HEK293T (cell line): ENCODE data around the gene FXYD6.

Source experiments
- CTCF ChIA-PET: fragments of 350-600 bp; formaldehyde crosslinking; extraction: SDS; loops from one replicate; lab custom pipeline; 2021; ENCODE audit warnings: antibody characterized with exemption, inconsistent platforms; lab: Yijun Ruan, JAX
- POLR2A ChIA-PET: fragments of 350-600 bp; formaldehyde crosslinking; extraction: SDS; loops from one replicate; lab custom pipeline; 2020; ENCODE audit warnings: antibody characterized with exemption, inconsistent platforms; lab: Yijun Ruan, JAX
- DNase-seq: peaks from one replicate; pipeline ENCODE4 v3.0.0; 2012; ENCODE audit warnings: mixed read lengths; ENCODE audit errors: extremely low spot score
- ARNT ChIP-seq: fragments of 450-650 bp; IDR thresholded peaks from 2 replicates; pipeline ENCODE4 v1.6.1; 2017; ENCODE audit warnings: mild to moderate bottlenecking
- BHLHE40 ChIP-seq: fragments of 450-650 bp; IDR thresholded peaks from 2 replicates; pipeline ENCODE4 v1.6.1; 2016; ENCODE audit warnings: mild to moderate bottlenecking, moderate library complexity, borderline replicate concordance
- CTBP1 ChIP-seq: fragments of 450-650 bp; IDR thresholded peaks from 2 replicates; pipeline ENCODE4 v1.6.1; 2016; ENCODE audit warnings: borderline replicate concordance
- ELF4 ChIP-seq: fragments of 450-650 bp; IDR thresholded peaks from 2 replicates; pipeline ENCODE4 v1.6.1; 2017; ENCODE audit warnings: antibody characterized with exemption
- FOXA1 ChIP-seq: fragments of 450-650 bp; IDR thresholded peaks from 2 replicates; pipeline ENCODE4 v1.6.1; 2016; ENCODE audit warnings: mild to moderate bottlenecking
- FOXK2 ChIP-seq: fragments of 450-650 bp; IDR thresholded peaks from 2 replicates; pipeline ENCODE4 v1.6.1; 2016; ENCODE audit warnings: mild to moderate bottlenecking
- FOXM1 ChIP-seq: fragments of 450-650 bp; IDR thresholded peaks from 2 replicates; pipeline ENCODE4 v1.6.1; 2017; ENCODE audit warnings: mild to moderate bottlenecking, borderline replicate concordance
- HDGF ChIP-seq: fragments of 450-650 bp; IDR thresholded peaks from 2 replicates; pipeline ENCODE4 v1.6.1; 2017; ENCODE audit warnings: antibody characterized with exemption, borderline replicate concordance
- L3MBTL2 ChIP-seq: fragments of 450-650 bp; conservative IDR thresholded peaks from 2 replicates; pipeline ENCODE4 v1.6.1; 2016; ENCODE audit warnings: mild to moderate bottlenecking
- LEF1 ChIP-seq: fragments of 450-650 bp; IDR thresholded peaks from 2 replicates; pipeline ENCODE4 v1.6.1; 2017; ENCODE audit warnings: mild to moderate bottlenecking, borderline replicate concordance
- NFRKB ChIP-seq: fragments of 450-650 bp; IDR thresholded peaks from 2 replicates; pipeline ENCODE4 v1.6.1; 2016; ENCODE audit warnings: mild to moderate bottlenecking, moderate library complexity
- SP1 ChIP-seq: fragments of 450-650 bp; IDR thresholded peaks from 2 replicates; pipeline ENCODE4 v1.6.1; 2017
- SUZ12 ChIP-seq: fragments of 450-650 bp; IDR thresholded peaks from 2 replicates; pipeline ENCODE4 v1.6.1; 2016; ENCODE audit warnings: mild to moderate bottlenecking
- TARDBP ChIP-seq: fragments of 450-650 bp; IDR thresholded peaks from 2 replicates; pipeline ENCODE4 v1.6.1; 2016
- ZNF384 ChIP-seq: fragments of 450-650 bp; IDR thresholded peaks from 2 replicates; pipeline ENCODE4 v1.6.1; 2016
- TF ChIP-seq, protein P1 (sequence below): fragments of 450-650 bp; IDR thresholded peaks from 2 replicates; pipeline ENCODE4 v1.6.1; 2016

FXYD6 gene

GRCh38 chr11:117873828-117874125, 2.7 kb downstream of the FXYD6 start:
- TF ChIP-seq SP1 (no peak), SUZ12 (no peak), TARDBP (no peak), BHLHE40 (no peak), CTBP1 (no peak), LEF1 (no peak), HDGF (no peak), FOXM1 (no peak), FOXK2 (no peak), ELF4 (no peak), FOXA1 (no peak)
- TF ChIP-seq, protein P1, sequence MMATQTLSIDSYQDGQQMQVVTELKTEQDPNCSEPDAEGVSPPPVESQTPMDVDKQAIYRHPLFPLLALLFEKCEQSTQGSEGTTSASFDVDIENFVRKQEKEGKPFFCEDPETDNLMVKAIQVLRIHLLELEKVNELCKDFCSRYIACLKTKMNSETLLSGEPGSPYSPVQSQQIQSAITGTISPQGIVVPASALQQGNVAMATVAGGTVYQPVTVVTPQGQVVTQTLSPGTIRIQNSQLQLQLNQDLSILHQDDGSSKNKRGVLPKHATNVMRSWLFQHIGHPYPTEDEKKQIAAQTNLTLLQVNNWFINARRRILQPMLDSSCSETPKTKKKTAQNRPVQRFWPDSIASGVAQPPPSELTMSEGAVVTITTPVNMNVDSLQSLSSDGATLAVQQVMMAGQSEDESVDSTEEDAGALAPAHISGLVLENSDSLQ = no peak
- CTCF ChIA-PET = no interaction called here
- no peak for DNase-seq
- POLR2A ChIA-PET = no interaction called here

DNA sequence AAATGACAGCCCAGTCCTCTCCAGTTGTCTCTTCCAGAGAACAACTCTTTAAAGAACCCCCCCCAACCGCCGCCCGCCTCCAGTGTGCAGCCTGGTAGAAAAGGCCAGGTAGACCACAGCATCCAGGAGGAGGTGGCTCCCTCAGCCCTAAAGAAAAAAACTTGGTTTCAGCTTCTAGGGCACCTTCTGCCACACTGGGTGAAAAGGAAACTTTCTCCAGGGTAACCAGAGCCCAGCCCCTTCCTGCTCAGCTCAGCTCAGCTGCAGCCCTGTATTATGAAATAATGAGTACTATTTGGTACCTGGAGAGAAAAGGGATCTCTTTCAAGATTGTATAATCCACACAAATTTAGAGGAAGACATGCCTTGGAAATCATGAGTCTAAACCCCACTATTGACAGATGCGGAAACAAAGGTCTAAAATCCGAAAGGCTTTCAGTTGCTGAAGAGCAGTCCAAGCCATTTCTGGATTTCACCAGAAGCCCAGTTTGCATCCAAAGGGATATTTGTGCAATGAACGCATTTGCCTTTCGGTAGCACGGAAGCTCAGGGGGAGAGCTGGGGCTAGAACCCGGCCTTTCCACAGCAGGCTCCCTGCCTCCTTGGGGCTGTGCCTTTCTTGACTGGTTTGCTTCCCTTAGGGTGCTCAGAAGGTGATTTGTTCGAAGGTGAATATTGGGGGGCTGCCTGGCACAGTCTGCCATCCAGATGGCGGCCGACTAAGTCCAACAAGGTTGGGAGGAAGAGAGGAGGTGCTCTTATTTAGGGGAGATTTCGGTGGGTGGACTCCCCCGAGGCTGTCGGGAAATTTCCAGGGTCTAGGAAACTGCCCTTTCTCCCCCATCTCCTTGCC, 3.3 kb downstream of the FXYD6 start:
- DNase-seq = no peak
- ChIA-PET POLR2A (no interaction called here), CTCF (no interaction called here)
- TF ChIP-seq L3MBTL2 = no peak
- TF ChIP-seq ZNF384 = no peak
- no peak for TF ChIP-seq FOXK2
- TF ChIP-seq ELF4 = no peak
- no peak for TF ChIP-seq SP1
- TF ChIP-seq CTBP1 = no peak
- TF ChIP-seq FOXA1 = no peak
- TF ChIP-seq FOXM1 = no peak

- ChIA-PET CTCF (no interaction called here), POLR2A (no interaction called here)
- TF ChIP-seq CTBP1 = no peak
- no peak for TF ChIP-seq SP1
- no peak for TF ChIP-seq SUZ12
- no peak for TF ChIP-seq LEF1
- TF ChIP-seq TARDBP = no peak
- TF ChIP-seq FOXM1 = no peak
- TF ChIP-seq HDGF = no peak
- TF ChIP-seq BHLHE40 = no peak
- TF ChIP-seq FOXK2 = no peak
- TF ChIP-seq ELF4 = no peak
- TF ChIP-seq NFRKB = no peak
- no peak for TF ChIP-seq FOXA1
- TF ChIP-seq L3MBTL2 = no peak
- TF ChIP-seq ARNT = no peak
- TF ChIP-seq, protein P1 = no peak
- no peak for TF ChIP-seq ZNF384
- DNase-seq = no peak
Observed at GRCh38 chr11:117872420-117872961, 4.0 kb downstream of the FXYD6 start.

DNA sequence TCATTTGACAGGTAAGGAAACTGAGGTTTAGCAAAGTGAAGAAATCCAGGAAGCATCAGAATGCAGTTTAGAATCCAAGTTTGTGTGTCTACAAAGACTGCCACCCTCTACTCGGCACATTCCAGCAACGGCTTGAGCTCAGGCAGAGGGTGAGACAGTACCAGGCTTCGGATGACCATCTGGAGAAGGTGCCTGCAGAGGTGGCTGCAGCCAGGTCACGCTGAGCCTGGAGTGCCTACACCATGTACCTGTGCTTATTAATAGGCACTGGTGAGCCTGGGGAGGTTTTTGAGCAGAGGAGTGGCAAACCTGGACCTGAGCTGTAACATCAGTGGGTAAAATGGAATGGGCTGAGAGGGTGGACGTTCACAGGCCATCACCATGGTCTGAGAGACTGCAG, 4.7 kb downstream of the FXYD6 start:
- ChIA-PET POLR2A (interaction anchor here (1.3 kb wide), 1 partner anchor 10 kb away, joined by 4 read pairs; no protein-coding TSS in a partner anchor), CTCF (no interaction called here)
- TF ChIP-seq ARNT = no peak
- TF ChIP-seq, protein P1 = no peak
- no peak for TF ChIP-seq ELF4
- no peak for TF ChIP-seq FOXA1
- no peak for TF ChIP-seq BHLHE40
- TF ChIP-seq ZNF384 = no peak
- TF ChIP-seq TARDBP = no peak
- no peak for TF ChIP-seq HDGF
- TF ChIP-seq LEF1 = no peak
- TF ChIP-seq CTBP1 = no peak
- no peak for DNase-seq

DNA sequence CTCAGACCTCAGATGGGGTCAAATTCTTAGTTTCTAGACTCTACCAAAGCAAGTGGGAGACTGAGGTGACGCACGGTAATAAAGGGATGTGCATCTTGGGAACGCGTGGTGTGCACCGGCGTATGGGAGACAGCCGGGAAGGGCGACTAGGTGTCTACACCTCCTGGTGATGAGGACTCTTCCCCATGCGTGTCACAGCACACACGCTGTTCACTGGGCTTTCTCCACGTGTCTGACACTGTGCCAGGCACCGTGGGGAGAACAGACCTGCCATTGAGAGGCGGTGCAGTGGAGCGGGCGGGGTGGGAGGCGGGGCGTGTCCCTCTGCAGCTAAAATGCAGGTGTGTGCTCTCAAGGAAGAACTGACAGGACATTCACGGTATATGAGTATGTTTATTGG, 5.3 kb downstream of the FXYD6 start:
- TF ChIP-seq ARNT = no peak
- no peak for TF ChIP-seq L3MBTL2
- TF ChIP-seq LEF1 = no peak
- TF ChIP-seq FOXM1 = no peak
- no peak for TF ChIP-seq BHLHE40
- TF ChIP-seq FOXK2 = no peak
- TF ChIP-seq CTBP1 = no peak
- no peak for TF ChIP-seq NFRKB
- TF ChIP-seq HDGF = no peak
- no peak for TF ChIP-seq FOXA1
- TF ChIP-seq SUZ12 = no peak
- TF ChIP-seq TARDBP = no peak
- TF ChIP-seq, protein P1 = no peak
- no peak for TF ChIP-seq ELF4
- no peak for TF ChIP-seq ZNF384
- no peak for TF ChIP-seq SP1
- DNase-seq = no peak
- ChIA-PET POLR2A (interaction anchor here (1.3 kb wide), 1 partner anchor 10 kb away, joined by 4 read pairs; no protein-coding TSS in a partner anchor), CTCF (interaction anchor here (0.9 to 1.1 kb wide), 2 partner anchors 10 to 34 kb away, joined by 3 to 4 read pairs; no protein-coding TSS in a partner anchor)
